Renal pelvis (tissue), 4 donors: ENCODE data around the gene TET3. TPM values are rescaled to one million over a fixed set of nuclear protein-coding genes. Genes with fewer than 3 reads are reported as not detected.

ENCODE experiments used
- DNase-seq: peaks from one replicate; pipeline ENCODE4 v3.0.0-alpha.2; 2013
- polyA plus RNA-seq, 3 donors: library from polyadenylated mRNA; unstranded; fragments of 120-200 nt; gene quantifications; one replicate each; pipeline ENCODE4 v1.2.1, GENCODE V29; 2013; ENCODE audit not compliant: insufficient read length in 3 of 3

TET3 gene
- polyA plus RNA-seq, 3 donors, result 23.0 to 27.1 (median 26.3) TPM

DNA sequence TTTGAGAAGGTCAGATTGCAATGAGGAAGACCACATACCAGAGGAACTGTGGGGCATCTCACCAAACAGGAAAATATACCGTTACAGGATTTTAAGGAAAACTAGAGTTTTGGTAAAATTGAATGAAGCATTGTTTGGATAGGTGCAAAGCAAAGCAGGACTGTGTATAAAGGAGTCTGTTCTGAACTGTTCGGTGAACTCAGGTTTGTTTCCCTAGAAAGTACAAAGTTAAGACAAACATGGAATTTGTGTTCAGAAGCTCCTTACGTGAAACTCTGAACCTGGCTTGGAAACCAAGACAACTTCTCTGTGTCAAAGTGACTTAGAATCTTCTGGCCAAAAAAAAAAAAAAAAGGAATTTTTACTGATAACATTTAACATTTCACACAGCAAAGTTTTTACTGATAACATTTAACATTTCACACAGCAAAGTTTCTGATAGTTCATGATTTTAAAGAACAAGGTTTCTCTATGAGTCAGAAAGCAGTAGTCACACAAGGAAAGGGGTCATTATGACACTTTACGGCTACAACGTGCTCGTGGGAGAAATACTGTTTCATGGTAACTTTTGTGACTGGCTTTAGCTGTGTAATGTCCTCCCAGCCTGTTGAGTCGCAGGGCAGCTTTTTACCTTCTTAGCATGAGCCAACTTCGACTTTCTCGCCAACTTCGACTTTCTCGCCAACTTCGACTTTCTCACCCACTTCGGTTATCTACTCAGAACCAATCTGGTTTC, 21.2 kb upstream of the TET3 start:
- DNase-seq, result no peak

GRCh38 chr2:73964223-73964622, 20.5 kb upstream of the TET3 start:
- no peak for DNase-seq

DNA sequence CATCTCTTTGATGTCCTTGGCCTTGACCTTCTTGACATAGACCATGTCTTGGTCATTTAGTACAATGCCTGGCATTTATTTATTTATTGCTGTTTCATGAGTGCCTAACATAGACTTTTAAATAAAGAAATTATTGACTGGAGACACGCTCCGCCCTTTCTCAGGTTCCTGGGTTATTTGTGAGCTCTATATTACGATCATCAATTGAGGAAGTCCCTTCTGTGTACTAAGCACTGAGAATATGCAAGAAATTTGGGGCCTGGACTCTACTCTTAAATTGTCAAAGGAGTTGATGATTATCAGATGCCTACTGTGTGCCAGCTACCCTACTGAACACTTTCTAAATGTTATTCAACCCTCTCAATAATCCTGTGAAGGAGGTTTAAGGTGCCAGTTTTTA, 19.7 kb upstream of the TET3 start:
- no peak for DNase-seq

GRCh38 chr2:73968357-73968937, 16.3 kb upstream of the TET3 start:
- no peak for DNase-seq

DNA sequence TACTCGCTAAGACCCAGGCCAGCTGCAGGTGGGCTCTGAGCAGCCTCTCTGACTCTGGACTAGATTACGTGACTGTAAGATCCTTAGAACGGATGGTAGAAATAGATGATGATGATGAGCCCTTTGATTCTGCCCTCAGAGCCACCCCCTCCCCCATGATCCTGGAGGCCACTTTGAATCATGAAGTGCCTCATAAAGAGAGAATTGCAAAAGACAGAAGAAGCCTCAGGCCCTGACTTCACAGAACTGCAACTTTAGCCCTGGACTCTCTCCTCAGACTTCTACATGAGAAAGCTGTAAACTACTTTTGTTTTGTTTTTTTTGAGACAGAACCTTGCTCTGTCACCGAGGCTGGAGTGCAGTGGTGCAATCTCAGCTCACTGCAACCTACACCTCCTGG, 15.4 kb upstream of the TET3 start:
- no peak for DNase-seq

DNA sequence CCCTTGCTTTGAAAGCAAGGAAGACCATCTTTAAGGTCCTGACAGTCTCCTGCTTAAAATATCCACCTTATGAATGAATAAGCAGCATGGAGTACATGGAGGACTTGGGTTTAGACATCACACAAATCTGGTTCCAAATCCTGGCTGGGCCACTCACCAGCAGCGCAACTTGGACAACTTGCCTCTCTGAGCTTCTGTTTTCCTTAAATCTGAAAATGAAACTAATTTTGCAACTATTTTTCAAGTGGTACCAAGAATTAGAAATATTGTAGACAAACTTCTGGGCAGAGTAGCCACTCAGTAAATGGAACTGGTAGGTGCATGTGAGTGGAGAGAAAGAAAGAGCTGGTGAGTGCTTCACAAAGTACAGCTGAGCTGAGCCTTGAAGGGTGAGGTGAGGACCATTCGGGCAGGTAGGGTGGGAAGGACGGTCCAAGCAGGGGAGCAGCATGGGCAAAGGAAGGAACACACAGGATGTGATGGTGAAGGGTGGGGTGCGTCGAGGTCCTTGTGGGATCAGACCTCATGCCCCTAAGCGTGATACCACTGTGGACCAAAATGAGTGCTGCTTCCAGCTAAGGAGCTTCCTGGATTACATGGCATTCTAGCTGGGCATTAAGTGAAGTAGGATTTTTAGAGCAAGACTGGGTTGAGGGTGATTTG, 14.4 kb upstream of the TET3 start:
- no peak for DNase-seq

- DNase-seq, result no peak
Measured at GRCh38 chr2:73970850-73971471, 13.7 kb upstream of the TET3 start.

- no peak for DNase-seq
Measured at GRCh38 chr2:73971722-73972121, 13.0 kb upstream of the TET3 start.

- no peak for DNase-seq
Measured at GRCh38 chr2:73972846-73973245, 11.9 kb upstream of the TET3 start.

DNA sequence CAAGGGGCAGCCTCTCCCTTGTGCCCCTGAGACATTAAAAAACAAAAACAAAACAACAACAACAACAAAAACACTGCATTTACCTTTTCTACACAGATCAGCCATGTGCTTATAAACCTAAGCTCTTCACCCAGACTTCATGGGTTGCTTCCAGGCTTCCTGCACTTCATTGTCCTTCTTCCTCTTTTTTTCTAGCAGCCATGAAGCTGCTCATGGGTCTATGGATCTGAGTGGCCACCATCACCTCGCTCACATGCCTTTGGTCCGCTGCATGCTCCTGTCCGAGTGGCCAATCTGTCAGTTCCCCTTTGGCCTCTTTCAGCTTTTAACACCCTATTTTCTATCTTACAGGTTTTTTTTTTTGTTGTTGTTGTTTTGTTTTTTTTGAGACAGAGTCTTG, 9.0 kb upstream of the TET3 start:
- no peak for DNase-seq

GRCh38 chr2:73976803-73977202, 7.9 kb upstream of the TET3 start:
- no peak for DNase-seq

DNA sequence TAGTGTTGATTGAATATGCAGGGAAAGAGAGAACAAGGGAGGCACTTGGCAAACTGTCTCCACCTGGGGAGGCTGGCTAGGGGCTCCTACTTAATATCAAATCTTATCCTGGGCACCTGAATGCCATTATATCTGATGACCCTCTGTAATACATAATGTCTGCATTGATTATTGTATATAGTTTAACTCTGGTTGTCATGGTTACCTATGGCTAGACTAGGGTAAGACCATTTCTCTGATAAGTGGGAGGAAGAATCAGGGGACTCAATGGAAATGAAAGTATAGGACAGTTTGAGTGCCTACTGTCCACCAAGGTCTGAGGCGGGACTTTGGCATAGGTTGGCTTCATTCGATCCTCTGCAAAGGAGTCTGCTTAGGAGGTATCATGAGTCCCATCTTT, 7.2 kb upstream of the TET3 start:
- no peak for DNase-seq

DNA sequence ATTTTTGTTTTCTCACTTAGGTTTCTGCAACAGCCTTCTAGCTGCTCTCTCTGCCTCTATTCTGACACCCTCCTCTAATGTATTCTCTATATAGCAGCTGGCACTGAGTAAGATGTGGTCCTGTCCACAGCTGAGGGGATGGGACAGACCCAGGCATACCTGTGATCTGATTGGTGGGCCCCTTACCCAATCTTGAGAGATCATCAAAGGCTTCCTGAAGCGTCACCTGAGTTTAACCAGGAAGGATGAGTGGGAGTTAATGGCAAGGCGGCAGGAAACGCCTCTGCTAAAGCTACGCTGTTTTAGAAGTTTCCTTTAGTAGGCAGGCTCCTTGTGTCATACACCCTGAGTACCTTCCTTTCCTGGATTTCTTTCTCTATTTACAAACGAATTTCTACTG, 5.7 kb upstream of the TET3 start:
- DNase-seq, result no peak

DNA sequence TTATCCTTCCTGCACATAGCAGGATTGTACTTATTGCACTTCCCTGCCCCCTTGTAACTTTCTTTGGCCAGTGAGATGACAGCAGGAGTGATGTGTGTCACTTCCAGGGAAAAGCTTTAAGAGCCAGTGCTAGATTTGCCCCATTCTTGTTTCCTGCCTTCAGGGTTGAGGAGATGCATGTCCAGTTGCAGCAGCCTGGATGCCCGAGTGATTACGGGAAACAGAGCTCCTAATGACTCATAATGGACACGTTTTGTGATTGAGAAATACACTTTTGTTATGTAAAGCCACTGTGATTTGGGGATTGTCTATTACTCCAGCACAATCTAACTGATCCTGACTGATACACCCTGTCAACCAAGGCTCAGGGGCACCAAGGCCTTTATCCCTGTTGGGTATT, 5.0 kb upstream of the TET3 start:
- DNase-seq, result no peak

GRCh38 chr2:73980566-73980965, 4.1 kb upstream of the TET3 start:
- DNase-seq, result no peak

- DNase-seq, result no peak
Measured at GRCh38 chr2:73981081-73982001, 3.4 kb upstream of the TET3 start.

GRCh38 chr2:73982140-73982617, 2.5 kb upstream of the TET3 start:
- DNase-seq, result no peak

DNA sequence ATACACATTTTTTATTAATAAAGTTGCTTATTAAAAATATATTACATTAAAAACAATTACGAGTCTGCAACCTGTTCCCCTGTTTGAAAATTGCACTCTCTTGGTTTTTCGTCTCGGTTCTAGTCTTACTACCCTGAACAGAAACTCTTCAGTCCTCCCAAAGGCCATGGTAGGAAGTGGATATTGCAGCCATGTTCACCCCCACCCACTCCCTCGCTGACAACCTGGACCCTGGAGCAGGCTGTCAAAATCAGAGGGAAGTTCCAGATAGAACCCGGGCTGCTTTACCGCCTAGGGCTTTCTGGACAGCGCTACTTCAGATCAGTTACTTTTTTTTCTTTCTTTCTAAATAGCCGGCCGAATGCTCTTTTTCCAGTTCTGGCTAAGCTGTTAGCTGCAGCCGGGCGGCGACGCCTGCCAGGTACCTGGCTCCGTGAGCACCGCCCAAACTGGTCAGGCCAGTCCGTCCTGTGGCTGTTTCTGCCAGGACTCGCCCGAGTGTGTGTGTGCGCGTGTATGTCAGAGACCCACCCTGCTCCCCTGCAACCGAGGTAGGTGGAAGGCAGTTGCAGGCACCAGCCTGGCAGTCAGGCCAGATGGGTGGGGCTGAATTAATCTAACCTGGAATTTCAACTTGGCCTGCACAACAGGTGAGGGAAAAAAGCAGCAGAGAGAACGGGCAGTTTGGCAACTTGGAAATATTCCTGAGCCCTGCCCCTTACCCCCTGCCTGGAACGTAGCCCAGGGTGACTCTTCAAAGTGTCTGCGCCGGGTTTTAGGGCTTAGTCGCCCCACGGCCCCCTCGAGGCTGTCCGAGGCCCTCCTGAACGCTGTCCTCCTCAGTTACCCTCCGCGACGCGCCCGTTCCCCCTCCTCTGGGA, 1.1 kb upstream of the TET3 start:
- DNase-seq, result peak; percentile 78

- DNase-seq, result no peak
Measured at GRCh38 chr2:73984922-73985307, 205 bp downstream of the TET3 start.

DNA sequence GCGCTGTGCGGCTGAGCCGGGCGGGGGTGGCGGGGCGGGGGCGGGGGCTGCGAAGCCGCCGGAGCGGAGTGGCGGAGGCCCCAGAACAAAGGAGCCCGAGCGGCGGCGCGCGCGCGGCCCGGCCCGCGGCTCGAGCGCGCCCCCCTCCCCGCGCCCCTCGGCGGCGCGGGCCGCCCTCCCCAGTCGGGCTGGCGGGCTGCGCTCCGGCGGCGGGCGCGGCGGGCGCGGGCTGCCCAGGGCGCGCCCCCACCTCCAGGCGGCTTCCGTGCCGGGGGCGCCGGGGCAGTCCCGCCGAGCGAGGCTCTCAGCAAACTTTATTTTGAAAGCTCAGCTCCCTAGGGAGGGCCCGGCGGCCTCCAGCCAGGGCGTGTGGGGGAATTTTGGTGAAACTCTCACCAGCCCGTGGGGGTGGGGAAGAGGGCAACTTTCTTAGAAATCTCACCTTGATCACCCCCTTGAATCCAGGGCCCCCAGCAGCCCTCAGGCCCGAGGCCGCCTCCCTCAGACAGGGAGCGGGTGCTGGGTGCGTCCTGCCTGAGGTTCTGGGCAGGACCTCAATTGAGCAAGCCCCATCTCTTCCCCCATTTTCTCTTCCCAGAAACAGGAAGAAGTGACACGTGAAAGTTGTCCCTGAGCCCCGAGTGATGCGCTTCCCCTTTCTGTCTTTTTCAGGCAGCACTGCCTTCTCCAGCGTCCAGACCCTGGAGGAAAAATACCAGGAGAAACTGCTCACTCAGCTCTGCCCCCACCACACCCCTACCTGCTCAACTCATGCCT, 786 bp downstream of the TET3 start:
- DNase-seq, result no peak
